Stimulated activated CD4-positive, alpha-beta T cell treated with anti-CD3 and anti-CD28 coated beads, Interleukin-2, amount 100 ng/mL, for 48 hours (primary cell): ENCODE data around the gene CTNS.

Source experiments
- DNase-seq, 2 donors: peaks; one replicate each; pipeline ENCODE4 v3.0.0-alpha.2; 2020

Gene CTNS

DNA sequence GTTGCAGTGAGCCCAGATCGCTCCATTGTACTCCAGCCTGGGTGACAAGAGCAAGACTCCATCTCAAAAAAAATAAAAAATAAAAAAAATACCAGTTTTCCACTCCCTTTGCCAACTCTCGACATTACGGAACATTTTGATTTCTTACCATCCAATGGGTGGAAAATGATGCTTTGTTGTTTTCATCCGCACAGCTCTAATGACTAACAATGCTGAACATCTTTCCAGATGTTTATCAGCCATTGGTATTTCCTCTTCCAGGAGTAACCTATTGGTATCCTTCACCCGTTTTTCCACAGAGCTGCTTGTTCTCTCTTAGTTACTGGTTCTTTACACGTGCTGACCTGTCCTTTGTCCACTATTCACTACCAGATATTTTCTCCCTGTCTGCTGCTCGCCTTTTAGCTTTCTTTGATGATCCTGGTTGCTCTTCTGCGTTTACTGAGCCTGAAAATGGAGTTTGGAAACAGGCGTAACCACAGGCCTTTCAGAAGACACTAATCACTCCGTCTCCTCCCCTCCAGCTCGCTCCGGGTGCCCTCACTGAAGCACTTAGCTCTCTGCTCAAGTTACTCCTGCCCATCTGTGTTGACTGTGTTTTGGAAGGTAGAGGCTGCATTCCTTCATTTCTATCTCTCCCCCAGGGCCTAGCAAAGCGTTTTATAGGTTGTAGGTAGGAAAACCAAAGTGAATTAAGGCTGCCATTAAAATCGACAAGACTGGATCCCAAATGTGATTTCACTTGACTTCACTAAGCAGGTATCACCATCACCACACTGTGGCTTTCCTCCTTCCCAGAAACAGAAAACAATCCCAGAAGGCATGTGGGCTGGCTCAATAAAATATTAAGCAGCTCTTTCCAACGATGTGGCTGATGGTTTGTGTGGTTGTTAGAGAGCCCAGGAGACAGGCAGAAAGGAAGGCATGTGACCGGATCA lies 9.5 kb upstream of the CTNS start:
- DNase-seq: no peak

DNA sequence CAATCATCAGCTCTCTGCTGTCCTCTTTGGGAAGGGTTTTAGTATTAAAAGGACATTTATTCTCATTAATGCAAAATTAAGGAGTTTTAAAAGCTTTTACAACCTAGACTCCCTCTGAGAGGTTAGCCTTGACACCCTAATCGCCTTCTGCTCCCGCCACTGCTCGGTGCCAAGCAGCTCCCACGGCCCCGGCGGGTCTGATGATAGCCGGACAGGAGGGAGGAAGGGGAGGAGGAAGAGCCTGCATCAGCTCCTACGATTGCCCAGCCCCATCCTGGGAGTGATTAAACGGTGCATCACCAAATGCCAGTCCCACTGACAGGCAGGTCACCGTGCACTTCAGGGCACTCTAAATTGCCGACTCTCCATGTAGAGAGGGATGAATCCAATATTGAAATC lies 8.8 kb upstream of the CTNS start:
- no peak for DNase-seq

DNA sequence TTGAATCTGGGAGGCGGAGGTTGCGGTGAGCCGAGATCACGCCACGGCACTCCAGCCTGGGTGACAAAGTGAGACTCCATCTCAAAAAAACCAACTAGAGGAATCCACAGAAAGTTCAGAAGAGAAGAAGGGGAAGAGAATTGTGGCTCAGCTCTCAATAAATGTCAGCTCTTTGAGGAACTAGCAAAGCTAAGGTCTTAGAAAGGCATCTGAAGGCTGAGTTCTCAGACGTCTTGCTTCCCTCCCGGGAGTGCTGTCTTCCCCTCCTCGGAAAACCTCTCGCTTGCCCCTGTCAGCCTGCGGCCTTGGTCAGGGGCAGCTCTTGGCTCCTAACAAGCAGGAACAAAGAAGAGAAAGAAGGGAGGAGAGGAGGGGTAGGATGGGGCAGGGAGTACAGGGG lies 5.8 kb upstream of the CTNS start:
- DNase-seq: no peak

DNA sequence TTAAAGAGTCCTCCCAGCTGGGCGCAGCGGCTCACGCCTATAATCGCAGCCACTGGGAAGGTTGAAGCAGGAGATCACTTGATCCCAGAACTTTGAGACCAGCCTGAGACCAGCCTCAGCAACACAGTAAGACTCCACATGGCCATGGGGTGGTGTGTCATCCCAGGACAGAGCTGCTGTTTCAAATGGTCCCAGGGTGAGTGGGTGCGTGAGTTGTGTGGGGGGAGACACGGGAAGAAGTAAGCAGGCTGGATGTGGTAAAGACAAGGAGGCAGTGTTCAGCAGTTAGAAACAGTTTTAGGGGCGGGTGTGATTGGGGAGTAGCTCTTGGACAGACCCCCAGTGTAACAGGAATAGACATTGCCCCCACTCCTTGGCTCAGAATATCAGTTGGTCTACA lies 4.3 kb upstream of the CTNS start:
- no peak for DNase-seq

DNA sequence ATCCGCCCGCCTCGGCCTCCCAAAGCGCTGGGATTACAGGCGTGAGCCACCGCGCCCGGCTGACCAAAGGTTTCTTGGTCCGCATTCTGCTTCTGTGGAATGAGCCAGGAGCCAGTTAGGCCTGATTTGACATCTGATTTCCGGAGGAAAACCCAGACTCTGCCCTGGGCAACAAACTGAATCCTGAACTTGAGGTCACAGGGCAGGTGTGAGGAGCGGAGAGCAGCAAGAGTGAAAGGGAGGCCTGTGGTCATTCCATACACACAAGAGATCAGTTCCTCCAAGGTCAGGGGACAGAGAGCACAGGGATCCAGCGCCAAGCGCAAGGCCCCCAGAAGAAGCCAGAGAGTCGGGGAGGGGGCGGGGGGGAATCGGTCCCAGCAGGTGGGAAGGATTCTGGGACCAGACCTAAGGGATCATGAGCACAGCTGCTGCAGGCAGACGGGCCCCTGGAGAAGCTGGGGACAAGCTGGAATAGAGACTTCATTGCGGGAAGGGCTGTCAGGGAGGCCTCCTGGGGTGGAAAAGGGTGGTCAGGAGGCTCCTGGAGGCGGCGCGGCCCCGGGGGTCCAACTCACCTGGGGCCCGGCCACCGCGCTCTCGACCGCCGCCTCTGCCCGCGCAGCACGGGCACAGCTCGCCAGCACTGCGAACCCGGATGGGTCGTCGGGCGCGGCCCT lies 946 bp upstream of the CTNS start:
- DNase-seq: no peak

DNA sequence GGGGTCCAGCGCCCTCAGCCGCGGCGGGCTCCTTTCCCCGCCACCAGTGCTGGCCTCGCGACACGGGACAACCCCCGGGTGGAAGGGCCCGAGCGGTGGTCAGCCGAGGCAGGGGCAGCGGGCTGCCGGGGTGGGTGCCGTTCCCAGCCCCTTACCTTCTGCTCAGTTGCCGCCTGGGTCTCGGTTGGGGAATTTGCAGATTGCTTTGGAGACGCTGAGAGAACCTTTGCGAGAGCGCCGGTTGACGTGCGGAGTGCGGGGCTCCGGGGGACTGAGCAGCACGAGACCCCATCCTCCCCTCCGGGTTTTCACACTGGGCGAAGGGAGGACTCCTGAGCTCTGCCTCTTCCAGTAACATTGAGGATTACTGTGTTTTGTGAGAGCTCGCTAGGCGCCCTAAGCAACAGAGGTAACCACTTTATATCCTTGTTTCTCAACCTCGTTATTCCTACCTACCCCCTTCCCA lies 381 bp downstream of the CTNS start:
- DNase-seq: no peak

DNA sequence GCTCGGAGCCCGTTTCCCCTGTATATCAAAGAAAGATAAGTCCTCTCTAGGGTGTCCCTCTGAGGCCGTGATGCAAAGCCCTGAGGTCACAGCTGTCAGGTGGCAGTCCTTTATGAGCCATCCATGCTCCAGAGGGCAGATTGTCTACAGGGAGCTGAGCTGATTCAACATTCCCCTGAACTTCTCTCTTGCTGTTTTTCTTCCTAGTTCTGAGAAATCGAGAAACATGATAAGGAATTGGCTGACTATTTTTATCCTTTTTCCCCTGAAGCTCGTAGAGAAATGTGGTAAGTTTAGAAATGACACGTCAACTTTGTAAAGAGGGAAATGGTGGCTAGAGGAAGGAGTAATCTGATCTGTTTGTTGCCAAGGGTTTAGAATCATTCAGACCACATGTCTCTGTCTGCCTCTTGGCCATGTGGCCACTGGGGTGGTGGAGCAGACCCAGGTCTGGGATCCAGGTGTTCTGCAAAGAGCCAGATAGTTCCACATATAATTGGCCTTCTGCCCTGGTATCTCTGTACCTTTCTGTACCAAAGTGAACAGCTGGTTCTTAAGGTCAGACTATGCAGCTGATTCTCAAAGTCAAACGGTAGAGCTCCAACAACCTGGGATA lies 3.5 kb downstream of the CTNS start:
- DNase-seq: peak; percentile 32 to 39

DNA sequence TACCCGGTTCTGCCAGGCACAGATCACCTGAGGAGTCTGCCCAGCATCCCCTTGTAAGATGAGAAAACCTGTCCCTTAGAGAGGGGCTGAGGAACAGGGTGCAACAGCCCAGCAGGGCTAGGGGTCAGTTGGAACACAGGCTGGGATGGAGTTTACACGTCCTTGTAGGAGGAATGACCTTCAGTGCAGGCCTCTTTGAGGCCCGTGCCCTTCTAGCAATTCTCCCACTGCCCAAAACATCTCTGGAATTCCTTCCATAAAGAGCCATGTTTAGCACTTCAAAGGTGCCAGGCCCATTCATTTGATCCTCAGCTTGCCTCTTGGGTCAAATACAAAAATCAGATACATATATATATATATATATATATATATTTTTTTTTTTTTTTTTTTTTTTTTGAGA lies 4.5 kb downstream of the CTNS start:
- no peak for DNase-seq

DNA sequence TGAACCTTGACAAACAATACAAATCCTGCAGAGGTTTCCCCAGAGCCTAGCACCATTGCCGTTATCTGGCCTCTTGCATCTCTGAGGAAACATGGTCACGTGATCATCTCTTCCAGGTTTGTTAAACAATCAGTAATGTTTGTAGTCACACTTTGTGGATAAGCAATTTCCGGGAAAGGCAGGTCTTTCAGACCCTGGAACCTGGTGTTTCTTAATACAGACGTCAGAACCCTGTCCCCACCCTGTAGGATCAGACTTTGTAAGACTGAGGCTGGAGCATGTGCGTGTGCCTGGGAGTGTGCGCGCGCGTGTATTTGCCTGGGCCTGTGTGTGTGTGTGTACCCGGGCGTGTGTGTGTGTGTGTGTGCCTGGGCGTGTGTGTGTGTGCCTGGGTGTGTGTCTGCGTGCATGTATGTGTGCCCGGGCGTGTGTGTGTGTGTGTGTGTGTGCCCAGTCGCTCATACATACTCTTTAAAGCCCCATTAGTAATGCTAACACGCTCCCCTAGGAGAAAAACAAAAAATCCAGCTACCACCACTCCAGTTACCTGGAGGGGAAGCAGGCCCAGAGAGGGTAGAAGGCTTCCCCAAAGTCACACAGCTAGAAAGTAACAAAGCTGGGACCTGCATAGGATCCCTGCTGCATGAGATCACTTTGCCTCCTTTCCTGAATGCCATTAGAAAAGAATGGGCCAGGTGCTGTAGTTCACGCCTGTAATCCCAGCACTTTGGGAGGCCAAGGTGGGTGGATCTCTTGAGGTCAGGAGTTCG lies 5.3 kb downstream of the CTNS start:
- no peak for DNase-seq

DNA sequence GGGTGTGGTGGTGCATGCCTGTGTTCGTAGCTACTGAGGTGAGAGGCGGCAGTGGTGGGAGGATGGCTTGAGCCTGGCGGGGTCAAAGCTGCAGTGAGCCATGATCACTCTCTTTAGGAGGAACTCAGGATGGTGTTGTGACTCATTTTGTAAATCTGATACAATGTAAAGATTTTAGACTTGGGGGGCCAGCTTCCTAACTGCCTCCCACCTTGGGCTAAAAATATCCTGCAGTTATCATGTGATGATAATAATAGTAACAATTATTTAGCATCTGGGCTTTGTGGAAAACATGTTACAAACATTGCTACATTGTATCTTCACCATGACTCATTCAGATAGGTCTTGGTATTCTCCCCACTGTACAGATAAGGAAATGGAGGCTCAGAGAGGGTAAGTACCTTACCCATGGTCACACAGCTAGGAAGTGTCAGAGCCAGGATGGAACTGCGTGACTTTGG lies 7.4 kb downstream of the CTNS start:
- no peak for DNase-seq

DNA sequence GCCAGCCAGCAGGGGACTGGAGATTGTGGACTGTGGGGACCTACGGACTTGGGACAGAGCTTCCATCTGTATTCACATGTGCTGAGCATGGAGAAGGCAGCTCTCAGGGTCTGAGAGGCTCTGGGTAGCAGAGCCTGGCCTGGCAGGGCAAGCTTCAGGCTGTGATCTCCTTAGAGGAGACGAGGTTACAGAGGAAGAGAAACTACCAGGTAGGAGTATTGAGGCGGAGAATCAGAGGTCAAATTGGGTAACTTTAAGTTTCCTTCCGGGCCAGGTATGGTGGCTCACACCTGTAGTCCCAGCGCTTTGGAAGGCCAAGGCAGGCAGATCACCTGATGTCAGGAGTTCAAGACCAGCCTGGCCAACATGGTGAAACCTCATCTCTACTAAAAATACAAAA lies 8.8 kb downstream of the CTNS start:
- DNase-seq: no peak

DNA sequence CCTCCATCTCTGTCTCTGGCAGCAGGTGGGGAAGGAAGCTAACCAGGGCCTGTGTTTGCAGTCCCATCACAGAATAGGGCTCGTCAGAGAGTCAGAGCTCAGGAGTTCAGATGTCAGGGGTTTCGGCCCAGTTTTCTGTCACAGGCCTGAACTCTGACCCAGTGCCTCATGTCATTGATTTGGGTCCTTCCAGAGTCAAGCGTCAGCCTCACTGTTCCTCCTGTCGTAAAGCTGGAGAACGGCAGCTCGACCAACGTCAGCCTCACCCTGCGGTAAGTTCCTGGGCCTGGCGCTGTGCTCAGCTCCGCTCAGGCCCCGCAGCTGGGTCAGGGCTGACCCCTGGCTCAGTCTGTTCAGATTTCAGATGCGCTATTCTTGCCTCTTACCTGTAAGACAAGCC lies 10.7 kb downstream of the CTNS start:
- no peak for DNase-seq

DNA sequence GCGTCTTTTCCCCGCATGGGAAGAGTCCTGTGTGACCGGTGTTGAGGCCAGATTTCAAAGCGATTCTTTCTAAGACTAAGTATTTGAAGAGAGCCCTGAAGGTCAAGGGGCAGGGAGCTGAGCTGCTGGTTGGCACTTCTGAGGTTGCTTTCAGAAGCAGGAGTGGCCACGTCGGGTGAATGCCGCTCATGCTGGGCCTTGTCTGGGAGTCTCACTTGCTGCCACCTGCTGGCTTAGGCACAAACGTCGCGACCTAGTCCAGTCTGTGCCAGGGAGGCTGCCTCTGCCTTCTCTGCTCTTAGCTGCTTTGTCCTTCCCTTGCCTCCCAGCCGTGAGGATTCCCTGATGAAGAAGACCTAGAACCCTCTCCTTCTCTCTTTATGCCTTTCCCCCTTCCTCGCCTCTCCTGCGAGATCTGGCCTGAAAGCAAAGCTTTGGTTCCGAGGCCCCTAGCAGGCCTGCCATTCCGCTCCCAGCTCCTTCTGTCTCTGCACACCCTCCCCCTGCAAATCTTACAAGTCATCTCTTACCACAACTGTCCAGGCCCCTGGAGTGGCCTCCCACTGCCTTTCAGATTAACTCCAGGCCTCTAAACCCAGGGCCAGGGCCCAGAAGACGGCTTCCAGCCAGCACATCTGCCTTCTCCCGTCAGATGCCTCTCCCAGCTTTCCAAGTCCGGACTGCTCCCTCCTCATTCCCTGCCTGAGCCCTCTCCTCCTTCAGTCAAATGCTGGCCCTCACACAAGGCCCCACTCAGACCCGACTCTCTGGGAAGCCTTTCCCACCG lies 11.4 kb downstream of the CTNS start:
- peak; percentile 43 to 46 for DNase-seq

DNA sequence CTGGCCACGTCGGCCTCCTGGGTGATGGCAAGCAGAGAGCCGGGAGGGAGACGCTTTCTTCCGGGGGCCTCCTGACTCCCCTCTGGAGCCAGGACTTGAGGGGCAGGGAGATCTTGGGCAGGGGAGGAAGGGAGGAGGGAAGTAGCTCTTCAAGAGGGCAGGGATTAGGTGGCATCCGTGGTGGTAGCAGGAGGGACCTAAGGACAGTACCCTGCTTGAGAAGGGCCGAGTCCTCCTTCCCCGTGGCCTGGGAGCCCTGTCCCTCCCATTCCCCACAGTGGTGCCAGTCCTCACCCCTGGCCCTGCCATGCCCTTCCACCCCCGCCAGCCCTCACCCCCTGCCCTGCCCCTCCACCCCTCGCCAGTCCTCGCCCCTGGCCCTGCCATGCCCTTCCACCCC lies 19.2 kb downstream of the CTNS start:
- DNase-seq: no peak

DNA sequence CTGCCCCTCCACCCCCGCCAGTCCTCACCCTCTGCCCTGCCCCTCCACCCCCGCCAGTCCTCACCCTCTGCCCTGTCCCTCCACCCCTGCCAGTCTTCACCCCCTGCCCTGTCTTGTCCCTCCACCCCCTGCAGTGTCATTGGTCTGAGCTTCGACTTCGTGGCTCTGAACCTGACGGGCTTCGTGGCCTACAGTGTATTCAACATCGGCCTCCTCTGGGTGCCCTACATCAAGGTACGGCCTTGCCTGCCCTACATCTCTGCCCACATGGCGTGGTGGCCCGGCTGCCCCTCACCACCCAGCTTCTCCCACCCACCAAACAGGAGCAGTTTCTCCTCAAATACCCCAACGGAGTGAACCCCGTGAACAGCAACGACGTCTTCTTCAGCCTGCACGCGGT lies 19.8 kb downstream of the CTNS start:
- DNase-seq: no peak

DNA sequence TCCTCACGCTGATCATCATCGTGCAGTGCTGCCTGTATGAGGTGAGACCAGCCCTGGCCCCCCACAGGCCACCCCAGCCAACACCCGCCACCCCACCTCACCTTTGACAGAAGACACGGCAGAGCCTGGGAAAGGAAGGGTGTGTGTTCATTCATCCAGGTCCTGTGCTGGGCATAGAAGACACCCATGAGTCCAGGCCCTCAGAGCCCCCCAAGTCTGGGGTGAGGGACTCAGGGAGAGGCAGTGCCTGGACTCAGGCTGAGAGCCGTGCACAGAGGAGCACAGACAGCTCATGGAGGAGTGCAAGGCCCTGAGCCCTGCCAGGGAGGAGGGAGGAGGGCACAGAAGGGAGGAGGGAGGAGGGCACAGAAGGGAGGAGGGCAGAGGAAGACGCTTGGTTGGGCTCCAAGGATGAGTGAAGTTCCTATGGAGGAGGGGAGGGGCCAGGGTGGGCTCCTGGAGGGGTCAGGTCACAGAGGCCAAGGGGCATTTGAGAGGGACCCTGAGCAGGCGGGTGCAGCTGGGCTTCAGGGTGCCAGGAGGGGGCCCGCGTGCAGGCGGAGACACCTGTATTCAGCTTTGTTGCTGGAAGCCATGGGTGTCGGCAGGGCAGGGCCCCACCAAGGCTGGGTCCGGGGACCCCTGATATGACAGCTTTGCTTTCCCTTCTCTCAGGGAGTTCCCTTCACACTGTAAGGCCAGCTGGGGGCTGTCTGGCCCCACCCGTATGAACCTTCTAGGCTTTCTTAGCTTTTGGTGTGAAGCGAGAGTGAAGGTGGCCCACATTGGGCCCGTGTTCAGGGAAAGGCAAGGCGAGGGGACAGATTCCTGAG lies 20.4 kb downstream of the CTNS start:
- no peak for DNase-seq

DNA sequence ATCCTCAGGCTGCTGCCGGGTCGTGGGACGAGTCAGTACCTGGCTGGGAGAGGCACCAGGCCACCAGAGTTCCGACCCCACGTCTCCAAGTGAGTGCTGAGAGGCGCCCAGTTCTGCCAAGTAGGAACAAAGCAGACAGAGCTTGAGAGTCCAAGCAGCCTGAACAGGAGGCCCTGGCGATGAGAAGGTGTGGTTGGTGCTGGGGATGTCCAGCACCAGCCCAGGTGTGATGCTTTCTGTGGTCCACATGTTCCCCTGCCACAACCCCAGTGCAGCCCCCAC lies 21.0 kb downstream of the CTNS start:
- no peak for DNase-seq

DNA sequence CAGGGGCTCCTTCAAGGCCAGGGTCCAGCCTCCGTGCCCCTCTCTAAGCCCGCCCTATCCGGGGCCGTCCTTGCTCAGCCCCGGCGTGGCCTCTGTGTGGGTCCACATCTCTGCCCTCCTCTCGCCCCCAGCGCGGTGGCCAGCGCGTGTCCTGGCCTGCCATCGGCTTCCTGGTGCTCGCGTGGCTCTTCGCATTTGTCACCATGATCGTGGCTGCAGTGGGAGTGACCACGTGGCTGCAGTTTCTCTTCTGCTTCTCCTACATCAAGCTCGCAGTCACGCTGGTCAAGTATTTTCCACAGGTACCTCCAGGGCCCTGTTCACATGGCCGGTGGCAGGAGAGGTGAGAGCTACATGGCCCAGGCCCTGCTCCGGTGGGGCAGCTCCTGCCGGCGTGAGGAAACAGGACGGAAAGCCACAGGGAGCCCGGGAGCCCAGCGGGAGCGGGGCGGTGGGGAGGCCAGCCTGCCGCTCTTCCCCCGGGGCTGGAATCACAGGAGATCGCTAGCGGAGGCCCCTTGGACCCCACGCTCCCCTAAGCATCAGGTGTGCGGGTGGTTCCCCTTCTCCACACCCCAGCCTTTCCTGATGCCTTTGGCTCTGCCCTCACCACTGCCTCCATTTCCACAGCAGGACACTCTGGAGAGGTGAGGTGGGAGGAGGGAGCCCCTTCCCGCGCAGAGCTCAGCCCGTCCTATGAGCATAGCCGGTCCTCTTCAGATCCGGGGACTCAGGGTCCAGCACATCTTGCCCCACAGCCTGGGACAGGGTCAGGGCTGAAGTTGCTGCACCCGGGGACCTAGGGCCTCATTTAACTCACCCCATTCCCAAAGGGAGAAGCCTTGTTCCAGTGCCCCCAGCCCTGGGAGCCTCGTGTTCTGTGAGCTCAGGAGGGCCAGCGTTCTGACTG lies 21.6 kb downstream of the CTNS start:
- no peak for DNase-seq

DNA sequence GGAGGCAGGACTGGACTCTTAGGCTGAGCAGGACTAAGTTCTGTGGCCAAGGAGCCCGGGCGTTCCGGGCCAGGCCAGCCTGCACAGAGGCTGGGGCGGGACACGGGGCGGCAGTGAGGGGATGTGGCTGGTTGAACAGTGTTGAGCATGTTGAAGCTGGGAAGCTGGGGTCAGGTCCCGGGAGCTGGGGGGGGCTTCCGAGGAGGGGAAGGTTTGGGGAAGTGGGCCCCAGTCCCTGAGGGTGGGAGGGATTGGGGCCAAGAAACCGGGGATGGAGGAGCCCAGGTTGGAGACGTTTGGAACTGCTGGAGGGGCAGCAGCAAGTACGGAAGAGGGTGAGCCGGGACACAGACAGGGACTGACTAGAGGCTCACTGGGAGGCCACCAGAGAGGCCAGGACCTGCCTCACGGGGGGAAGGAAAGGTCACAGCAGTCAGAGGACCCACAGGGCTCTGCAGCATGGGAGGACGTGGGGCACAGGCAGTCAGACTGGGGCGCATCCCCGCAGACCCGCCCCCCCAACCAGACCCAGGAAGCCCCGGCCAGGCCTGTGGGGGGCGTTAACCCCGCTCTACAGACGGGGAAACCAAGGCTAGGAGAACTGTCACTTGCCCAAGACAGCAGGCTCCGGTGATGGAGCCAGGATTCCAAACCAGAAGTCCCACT lies 22.4 kb downstream of the CTNS start:
- no peak for DNase-seq
